ENCODE data around the gene PPP1R12A.

DNA sequence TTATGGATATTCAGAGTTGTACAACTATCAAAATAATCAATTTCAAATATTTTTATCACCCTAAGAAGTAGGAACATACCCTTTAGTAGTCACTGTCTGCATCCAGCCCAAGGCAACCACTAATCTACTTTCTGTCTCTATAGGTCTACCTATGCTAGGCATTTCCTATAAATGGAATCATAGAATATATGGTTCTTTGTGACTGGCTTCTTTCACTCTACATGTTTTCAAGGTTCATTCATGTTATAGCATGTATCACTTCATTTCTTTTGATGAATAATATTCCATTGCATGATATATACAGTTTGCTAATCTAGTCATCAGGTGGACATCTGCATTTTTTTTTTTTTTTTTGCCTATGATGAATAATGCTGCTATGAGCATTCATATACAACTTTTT is 112.4 kb downstream of the PPP1R12A start:
- TF ChIP-seq, protein P1, sequence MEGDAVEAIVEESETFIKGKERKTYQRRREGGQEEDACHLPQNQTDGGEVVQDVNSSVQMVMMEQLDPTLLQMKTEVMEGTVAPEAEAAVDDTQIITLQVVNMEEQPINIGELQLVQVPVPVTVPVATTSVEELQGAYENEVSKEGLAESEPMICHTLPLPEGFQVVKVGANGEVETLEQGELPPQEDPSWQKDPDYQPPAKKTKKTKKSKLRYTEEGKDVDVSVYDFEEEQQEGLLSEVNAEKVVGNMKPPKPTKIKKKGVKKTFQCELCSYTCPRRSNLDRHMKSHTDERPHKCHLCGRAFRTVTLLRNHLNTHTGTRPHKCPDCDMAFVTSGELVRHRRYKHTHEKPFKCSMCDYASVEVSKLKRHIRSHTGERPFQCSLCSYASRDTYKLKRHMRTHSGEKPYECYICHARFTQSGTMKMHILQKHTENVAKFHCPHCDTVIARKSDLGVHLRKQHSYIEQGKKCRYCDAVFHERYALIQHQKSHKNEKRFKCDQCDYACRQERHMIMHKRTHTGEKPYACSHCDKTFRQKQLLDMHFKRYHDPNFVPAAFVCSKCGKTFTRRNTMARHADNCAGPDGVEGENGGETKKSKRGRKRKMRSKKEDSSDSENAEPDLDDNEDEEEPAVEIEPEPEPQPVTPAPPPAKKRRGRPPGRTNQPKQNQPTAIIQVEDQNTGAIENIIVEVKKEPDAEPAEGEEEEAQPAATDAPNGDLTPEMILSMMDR (IDR thresholded peaks at IDR 0.05; ENCODE audit: insufficient read depth, low read length), result no peak
- TF ChIP-seq, protein P2, sequence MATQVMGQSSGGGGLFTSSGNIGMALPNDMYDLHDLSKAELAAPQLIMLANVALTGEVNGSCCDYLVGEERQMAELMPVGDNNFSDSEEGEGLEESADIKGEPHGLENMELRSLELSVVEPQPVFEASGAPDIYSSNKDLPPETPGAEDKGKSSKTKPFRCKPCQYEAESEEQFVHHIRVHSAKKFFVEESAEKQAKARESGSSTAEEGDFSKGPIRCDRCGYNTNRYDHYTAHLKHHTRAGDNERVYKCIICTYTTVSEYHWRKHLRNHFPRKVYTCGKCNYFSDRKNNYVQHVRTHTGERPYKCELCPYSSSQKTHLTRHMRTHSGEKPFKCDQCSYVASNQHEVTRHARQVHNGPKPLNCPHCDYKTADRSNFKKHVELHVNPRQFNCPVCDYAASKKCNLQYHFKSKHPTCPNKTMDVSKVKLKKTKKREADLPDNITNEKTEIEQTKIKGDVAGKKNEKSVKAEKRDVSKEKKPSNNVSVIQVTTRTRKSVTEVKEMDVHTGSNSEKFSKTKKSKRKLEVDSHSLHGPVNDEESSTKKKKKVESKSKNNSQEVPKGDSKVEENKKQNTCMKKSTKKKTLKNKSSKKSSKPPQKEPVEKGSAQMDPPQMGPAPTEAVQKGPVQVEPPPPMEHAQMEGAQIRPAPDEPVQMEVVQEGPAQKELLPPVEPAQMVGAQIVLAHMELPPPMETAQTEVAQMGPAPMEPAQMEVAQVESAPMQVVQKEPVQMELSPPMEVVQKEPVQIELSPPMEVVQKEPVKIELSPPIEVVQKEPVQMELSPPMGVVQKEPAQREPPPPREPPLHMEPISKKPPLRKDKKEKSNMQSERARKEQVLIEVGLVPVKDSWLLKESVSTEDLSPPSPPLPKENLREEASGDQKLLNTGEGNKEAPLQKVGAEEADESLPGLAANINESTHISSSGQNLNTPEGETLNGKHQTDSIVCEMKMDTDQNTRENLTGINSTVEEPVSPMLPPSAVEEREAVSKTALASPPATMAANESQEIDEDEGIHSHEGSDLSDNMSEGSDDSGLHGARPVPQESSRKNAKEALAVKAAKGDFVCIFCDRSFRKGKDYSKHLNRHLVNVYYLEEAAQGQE (IDR thresholded peaks at IDR 0.05; ENCODE audit: insufficient replicate concordance, low read depth), result no peak
- TF ChIP-seq GABPA (IDR thresholded peaks at IDR 0.05; ENCODE audit: low read depth) (no peak), POLR2AphosphoS5 (IDR thresholded peaks at IDR 0.05; ENCODE audit: low read depth) (no peak)

Measured in HL-60 (cell line).